HepG2 (cell line): ENCODE results near the gene CARMIL1. TPM values are rescaled to one million over a fixed set of nuclear protein-coding genes. Genes with fewer than 3 reads are reported as not detected.

Source experiments
- ATM ChIP-seq: fragments of 450-650 bp; IDR thresholded peaks from 2 replicates; pipeline ENCODE4 v1.7.1; 2017; ENCODE audit warnings: mild to moderate bottlenecking, borderline replicate concordance
- ELF1 ChIP-seq: sonication (generic); formaldehyde crosslinking; IDR thresholded peaks from 2 replicates; pipeline ENCODE4 v1.4.0; 2020; ENCODE audit warnings: missing genetic modification reagents
- IRX3 ChIP-seq: sonication (generic); formaldehyde crosslinking; IDR thresholded peaks from 2 replicates; pipeline ENCODE4 v1.8.1; 2023; ENCODE audit warnings: mild to moderate bottlenecking, low read depth, missing genetic modification reagents, borderline replicate concordance
- KLF12 ChIP-seq: sonication (generic); formaldehyde crosslinking; IDR thresholded peaks from 2 replicates; pipeline ENCODE4 v1.4.0; 2020; ENCODE audit warnings: missing genetic modification reagents, borderline replicate concordance
- KLF16 ChIP-seq, 2 experiments: sonication (generic) in 1 of 2; formaldehyde crosslinking in 1 of 2; IDR thresholded peaks; 2 replicates each; pipeline versions ENCODE4 v1.6.1 to v1.8.0; 2016 to 2023; ENCODE audit warnings: missing genetic modification reagents in 2 of 2, missing compliant biosample characterization in 1 of 2
- MEF2D ChIP-seq: sonication (generic); formaldehyde crosslinking; IDR thresholded peaks from 2 replicates; pipeline ENCODE4 v1.5.1; 2020; ENCODE audit warnings: mild to moderate bottlenecking, missing genetic modification reagents
- NFIC ChIP-seq: IDR thresholded peaks from 2 replicates; pipeline ENCODE4 v1.6.1; 2012; ENCODE audit warnings: mild to moderate bottlenecking, low read length, inconsistent platforms
- NR2F6 ChIP-seq, 2 experiments: IDR thresholded peaks; 2 replicates each; pipeline ENCODE4 v1.6.1; 2016; ENCODE audit warnings: antibody characterized with exemption in 1 of 2, mild to moderate bottlenecking in 1 of 2
- NRL ChIP-seq: sonication (generic); formaldehyde crosslinking; IDR thresholded peaks from 2 replicates; pipeline ENCODE4 v1.5.0; 2020; ENCODE audit warnings: missing genetic modification reagents, mild to moderate bottlenecking, moderate library complexity, borderline replicate concordance
- SRY ChIP-seq: sonication (generic); formaldehyde crosslinking; IDR thresholded peaks from 2 replicates; pipeline ENCODE4 v1.8.0; 2022; ENCODE audit warnings: mild to moderate bottlenecking, missing genetic modification reagents
- TBX3 ChIP-seq: fragments of 450-650 bp; IDR thresholded peaks from 2 replicates; pipeline ENCODE4 v1.6.1; 2017; ENCODE audit warnings: antibody characterized with exemption, mild to moderate bottlenecking, inconsistent platforms, borderline replicate concordance
- ZFP36L1 ChIP-seq: sonication (generic); formaldehyde crosslinking; IDR thresholded peaks from 2 replicates; pipeline ENCODE4 v1.8.0; 2022; ENCODE audit warnings: mild to moderate bottlenecking, missing genetic modification reagents, moderate library complexity
- ZFP90 ChIP-seq: sonication (generic); formaldehyde crosslinking; IDR thresholded peaks from 2 replicates; pipeline ENCODE4 v1.8.0; 2022; ENCODE audit warnings: missing genetic modification reagents, mild to moderate bottlenecking, inconsistent platforms, borderline replicate concordance
- ZNF460 ChIP-seq: sonication (generic); formaldehyde crosslinking; IDR thresholded peaks from 2 replicates; pipeline ENCODE4 v1.5.1; 2020; ENCODE audit warnings: missing genetic modification reagents, mild to moderate bottlenecking, borderline replicate concordance
- ZNF709 ChIP-seq: sonication (generic); formaldehyde crosslinking; IDR thresholded peaks from 2 replicates; pipeline ENCODE4 v1.5.0; 2020; ENCODE audit warnings: mild to moderate bottlenecking, missing genetic modification reagents
- ZNF746 ChIP-seq: sonication (generic); formaldehyde crosslinking; IDR thresholded peaks from 2 replicates; pipeline ENCODE4 v1.8.0; 2022; ENCODE audit warnings: mild to moderate bottlenecking, missing genetic modification reagents
- ZSCAN20 ChIP-seq: sonication (generic); formaldehyde crosslinking; IDR thresholded peaks from 2 replicates; pipeline ENCODE4 v1.4.0; 2020; ENCODE audit warnings: missing genetic modification reagents, mild to moderate bottlenecking, borderline replicate concordance
- polyA plus RNA-seq, 8 experiments: library from polyadenylated mRNA; depleted of rRNA in 3 of 8; stranded (reverse) in 7 of 8; unstranded in 1 of 8; fragments of >200 nt; fragmentation: Illumina TruSeq in 4 of 8; extraction: Trizol in 4 of 8; gene quantifications; 2 replicates each; pipeline versions ENCODE4 v1.2.1 to v1.2.3, GENCODE V29; 2011 to 2016; ENCODE audit warnings: low read depth in 4 of 8, missing spikeins in 1 of 8, mixed read lengths in 1 of 8; ENCODE audit not compliant: insufficient read depth in 1 of 8
- total RNA-seq, 5 experiments: library from RNA; depleted of rRNA; stranded (reverse); fragments of >200 nt; fragmentation: Illumina TruSeq; extraction: Trizol; gene quantifications; 2 replicates each; pipeline ENCODE4 v1.2.3, GENCODE V29; 2016; ENCODE audit warnings: low read depth in 1 of 5
- TF ChIP-seq, protein P1 (sequence below): sonication (generic); formaldehyde crosslinking; IDR thresholded peaks from 2 replicates; pipeline ENCODE4 v1.4.0; 2020; ENCODE audit warnings: missing genetic modification reagents
- TF ChIP-seq, protein P2 (sequence below): sonication (generic); formaldehyde crosslinking; IDR thresholded peaks from 2 replicates; pipeline ENCODE4 v1.4.0; 2020; ENCODE audit warnings: low read depth, mild to moderate bottlenecking, missing genetic modification reagents
- TF ChIP-seq, protein P3 (sequence below): sonication (generic); formaldehyde crosslinking; IDR thresholded peaks from 2 replicates; pipeline ENCODE4 v1.4.0; 2020; ENCODE audit warnings: missing genetic modification reagents
- TF ChIP-seq, protein P4 (sequence below): sonication (generic); formaldehyde crosslinking; IDR thresholded peaks from 2 replicates; pipeline ENCODE4 v1.8.0; 2022; ENCODE audit warnings: mild to moderate bottlenecking, missing genetic modification reagents
- TF ChIP-seq, protein P5 (sequence below): sonication (generic); formaldehyde crosslinking; IDR thresholded peaks from 2 replicates; pipeline ENCODE4 v1.4.0; 2020; ENCODE audit warnings: missing genetic modification reagents

CARMIL1 gene
- total and polyA plus RNA-seq, 2 of the 13 experiments (the other 11 are each of a cell fraction or from before 2014, with no cell fraction given) = 1.8 to 2.6 TPM

DNA sequence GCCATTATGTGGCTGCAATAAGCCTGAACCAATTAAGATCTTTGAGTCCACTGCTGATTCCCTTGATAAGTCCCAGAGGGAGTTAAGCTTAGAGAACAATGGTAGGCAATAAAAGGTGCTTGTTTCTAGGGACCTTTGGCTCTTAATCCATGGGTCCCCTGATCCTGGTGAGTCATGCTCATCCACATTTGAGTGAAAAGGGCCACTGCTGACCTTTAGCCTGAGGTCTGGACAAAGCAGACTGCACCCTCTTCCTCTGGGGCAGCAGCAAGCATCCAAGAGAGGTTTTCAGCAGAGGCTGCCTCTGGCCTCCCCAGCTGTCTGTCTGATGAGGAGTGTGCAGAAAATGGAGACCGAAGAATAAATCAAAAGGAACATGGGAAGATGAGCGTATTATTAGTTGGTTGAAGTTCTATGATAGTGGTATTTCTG lies 356.7 kb downstream of the CARMIL1 start (continued):
- TF ChIP-seq ZNF460 (CRISPR knock-in tag) (no peak), TBX3 (peak; percentile 62; the same call in 1 of the 2 replicates), KLF12 (CRISPR knock-in tag) (no peak), SRY (CRISPR knock-in tag) (no peak), KLF16 (CRISPR knock-in tag; IDR thresholded peaks at IDR 0.05) (peak in 1 of 2 experiments; percentile 87; a peak in 1 of 4 replicates), NFIC (peak; percentile 83), ATM (no peak), ZNF746 (CRISPR knock-in tag) (no peak), NR2F6 (IDR thresholded peaks at IDR 0.05) (peak; percentile 96), NR2F6 (CRISPR knock-in tag; IDR thresholded peaks at IDR 0.05) (peak; percentile 98), ELF1 (CRISPR knock-in tag) (peak; percentile 41; the same call in 1 of the 2 replicates), NRL (CRISPR knock-in tag) (no peak), ZSCAN20 (CRISPR knock-in tag) (no peak), ZFP36L1 (CRISPR knock-in tag) (no peak), IRX3 (CRISPR knock-in tag) (no peak), MEF2D (peak; percentile 50; the same call in 1 of the 2 replicates), ZFP90 (CRISPR knock-in tag) (peak; percentile 37; the same call in 1 of the 2 replicates), ZNF709 (CRISPR knock-in tag) (no peak)
- TF ChIP-seq, protein P1, sequence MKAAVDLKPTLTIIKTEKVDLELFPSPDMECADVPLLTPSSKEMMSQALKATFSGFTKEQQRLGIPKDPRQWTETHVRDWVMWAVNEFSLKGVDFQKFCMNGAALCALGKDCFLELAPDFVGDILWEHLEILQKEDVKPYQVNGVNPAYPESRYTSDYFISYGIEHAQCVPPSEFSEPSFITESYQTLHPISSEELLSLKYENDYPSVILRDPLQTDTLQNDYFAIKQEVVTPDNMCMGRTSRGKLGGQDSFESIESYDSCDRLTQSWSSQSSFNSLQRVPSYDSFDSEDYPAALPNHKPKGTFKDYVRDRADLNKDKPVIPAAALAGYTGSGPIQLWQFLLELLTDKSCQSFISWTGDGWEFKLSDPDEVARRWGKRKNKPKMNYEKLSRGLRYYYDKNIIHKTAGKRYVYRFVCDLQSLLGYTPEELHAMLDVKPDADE (CRISPR knock-in tag) = no peak
- TF ChIP-seq, protein P2, sequence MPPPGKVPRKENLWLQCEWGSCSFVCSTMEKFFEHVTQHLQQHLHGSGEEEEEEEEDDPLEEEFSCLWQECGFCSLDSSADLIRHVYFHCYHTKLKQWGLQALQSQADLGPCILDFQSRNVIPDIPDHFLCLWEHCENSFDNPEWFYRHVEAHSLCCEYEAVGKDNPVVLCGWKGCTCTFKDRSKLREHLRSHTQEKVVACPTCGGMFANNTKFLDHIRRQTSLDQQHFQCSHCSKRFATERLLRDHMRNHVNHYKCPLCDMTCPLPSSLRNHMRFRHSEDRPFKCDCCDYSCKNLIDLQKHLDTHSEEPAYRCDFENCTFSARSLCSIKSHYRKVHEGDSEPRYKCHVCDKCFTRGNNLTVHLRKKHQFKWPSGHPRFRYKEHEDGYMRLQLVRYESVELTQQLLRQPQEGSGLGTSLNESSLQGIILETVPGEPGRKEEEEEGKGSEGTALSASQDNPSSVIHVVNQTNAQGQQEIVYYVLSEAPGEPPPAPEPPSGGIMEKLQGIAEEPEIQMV (CRISPR knock-in tag) = no peak
- TF ChIP-seq, protein P3, sequence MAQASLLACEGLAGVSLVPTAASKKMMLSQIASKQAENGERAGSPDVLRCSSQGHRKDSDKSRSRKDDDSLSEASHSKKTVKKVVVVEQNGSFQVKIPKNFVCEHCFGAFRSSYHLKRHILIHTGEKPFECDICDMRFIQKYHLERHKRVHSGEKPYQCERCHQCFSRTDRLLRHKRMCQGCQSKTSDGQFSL (CRISPR knock-in tag) = no peak
- TF ChIP-seq, protein P4, sequence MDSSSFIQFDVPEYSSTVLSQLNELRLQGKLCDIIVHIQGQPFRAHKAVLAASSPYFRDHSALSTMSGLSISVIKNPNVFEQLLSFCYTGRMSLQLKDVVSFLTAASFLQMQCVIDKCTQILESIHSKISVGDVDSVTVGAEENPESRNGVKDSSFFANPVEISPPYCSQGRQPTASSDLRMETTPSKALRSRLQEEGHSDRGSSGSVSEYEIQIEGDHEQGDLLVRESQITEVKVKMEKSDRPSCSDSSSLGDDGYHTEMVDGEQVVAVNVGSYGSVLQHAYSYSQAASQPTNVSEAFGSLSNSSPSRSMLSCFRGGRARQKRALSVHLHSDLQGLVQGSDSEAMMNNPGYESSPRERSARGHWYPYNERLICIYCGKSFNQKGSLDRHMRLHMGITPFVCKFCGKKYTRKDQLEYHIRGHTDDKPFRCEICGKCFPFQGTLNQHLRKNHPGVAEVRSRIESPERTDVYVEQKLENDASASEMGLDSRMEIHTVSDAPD = peak; percentile 60; the same call in 1 of the 2 replicates
- TF ChIP-seq, protein P5, sequence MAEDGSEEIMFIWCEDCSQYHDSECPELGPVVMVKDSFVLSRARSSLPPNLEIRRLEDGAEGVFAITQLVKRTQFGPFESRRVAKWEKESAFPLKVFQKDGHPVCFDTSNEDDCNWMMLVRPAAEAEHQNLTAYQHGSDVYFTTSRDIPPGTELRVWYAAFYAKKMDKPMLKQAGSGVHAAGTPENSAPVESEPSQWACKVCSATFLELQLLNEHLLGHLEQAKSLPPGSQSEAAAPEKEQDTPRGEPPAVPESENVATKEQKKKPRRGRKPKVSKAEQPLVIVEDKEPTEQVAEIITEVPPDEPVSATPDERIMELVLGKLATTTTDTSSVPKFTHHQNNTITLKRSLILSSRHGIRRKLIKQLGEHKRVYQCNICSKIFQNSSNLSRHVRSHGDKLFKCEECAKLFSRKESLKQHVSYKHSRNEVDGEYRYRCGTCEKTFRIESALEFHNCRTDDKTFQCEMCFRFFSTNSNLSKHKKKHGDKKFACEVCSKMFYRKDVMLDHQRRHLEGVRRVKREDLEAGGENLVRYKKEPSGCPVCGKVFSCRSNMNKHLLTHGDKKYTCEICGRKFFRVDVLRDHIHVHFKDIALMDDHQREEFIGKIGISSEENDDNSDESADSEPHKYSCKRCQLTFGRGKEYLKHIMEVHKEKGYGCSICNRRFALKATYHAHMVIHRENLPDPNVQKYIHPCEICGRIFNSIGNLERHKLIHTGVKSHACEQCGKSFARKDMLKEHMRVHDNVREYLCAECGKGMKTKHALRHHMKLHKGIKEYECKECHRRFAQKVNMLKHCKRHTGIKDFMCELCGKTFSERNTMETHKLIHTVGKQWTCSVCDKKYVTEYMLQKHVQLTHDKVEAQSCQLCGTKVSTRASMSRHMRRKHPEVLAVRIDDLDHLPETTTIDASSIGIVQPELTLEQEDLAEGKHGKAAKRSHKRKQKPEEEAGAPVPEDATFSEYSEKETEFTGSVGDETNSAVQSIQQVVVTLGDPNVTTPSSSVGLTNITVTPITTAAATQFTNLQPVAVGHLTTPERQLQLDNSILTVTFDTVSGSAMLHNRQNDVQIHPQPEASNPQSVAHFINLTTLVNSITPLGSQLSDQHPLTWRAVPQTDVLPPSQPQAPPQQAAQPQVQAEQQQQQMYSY = no peak
